Kidney tubule cell (primary cell): ENCODE measurements around the gene MYO3B.
"Not testable (repeated sequence)": the region's sequence is repeated elsewhere in the genome, so short reads cannot be mapped to it uniquely, and the experiment has no call there.

ENCODE experiments used
- DNase-seq: peaks from one replicate; pipeline ENCODE4 v3.0.0-alpha.2; 2018; ENCODE audit warnings: low spot score

Gene MYO3B

DNA sequence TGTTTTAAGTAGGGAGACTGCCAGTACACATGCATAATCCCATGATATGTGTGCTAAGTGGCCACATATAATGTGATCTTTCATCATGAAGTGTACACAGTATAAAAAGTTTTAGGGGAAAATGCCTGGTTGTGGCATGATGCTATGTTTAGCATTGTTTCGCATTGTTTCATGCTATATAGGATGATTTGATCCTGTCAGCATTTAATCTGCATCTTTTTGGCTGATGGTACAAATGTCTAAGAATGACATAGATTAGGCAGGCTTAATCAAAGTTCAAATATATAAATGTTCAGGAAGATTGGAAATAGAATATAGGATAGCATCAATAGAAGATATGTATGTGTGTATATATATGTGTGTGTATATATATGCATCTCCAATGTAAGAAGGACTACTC, 83.6 kb downstream of the MYO3B start:
- DNase-seq: no peak

DNA sequence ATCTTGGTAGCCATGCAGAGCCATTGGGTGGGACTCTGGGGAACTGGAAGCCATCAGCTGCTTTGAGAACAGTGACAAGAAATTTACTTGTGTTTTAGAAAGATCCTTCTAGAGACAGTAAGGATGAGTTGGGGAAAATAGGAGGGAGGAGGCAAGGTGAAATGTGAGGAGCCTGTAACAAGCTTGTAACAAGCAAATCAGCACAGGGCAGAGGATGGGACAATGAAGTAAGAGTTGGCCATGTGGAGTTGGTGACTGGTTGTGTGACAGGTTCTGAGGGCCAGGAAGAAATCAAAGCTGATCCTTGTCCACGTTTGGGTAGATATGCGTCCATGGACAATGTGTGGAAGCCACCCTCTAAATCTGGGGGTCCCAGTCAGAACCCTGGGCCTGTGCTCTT, 84.4 kb downstream of the MYO3B start:
- no peak for DNase-seq

DNA sequence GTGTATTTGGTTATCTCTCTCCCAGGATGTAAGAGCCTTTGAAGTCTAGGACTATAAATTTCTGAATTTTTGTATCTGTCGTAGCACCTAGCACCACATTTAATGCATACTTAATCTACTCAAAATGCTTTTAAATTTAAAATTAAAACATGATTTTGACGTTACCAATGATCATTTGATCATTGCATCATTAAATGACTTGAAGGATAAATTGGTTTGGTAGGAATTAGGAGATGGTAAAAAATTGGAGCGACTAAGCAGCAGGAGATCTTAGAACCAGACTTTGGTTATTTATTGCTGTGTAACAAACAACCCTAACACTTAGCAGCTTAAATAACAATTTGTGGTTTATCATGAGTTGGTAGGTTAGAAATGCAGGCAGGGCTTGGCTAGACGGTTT, 84.9 kb downstream of the MYO3B start:
- no peak for DNase-seq

DNA sequence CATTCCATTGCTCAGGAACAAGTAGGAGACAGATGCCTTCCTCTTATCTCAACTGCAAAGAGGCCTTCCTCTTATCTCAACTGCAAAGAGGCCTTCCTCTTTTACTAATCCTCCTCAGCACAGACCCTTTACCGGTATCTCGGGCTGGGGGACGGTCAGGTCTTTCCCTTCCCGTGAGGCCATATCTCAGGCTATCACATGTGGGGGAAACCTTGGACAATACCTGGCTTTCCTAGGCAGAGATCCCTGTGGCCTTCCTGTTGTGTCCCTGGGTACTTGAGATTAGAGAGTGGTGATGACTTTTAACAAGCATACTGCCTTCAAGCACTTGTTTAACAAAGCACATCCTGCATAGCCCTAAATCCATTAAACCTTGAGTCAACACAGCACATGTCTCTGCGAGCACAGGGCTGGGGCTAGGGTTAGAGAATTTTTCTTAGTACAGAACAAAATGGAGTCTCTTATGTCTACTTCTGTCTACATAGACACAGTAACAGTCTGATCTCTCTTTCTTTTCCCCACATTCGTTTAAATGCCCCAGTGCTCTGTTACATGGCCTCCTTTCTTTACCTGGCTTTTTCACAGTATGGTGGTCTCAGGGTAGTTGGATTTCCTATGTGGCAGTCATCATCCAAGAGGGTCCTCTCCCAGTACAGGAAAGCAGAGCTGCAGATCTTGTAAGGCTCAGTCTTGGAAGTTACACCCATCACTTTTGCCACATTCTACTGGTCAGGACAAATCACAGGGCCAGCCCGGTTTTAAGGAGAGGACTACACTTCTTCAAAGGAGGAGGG, 86.0 kb downstream of the MYO3B start:
- DNase-seq: not testable (repeated sequence)

DNA sequence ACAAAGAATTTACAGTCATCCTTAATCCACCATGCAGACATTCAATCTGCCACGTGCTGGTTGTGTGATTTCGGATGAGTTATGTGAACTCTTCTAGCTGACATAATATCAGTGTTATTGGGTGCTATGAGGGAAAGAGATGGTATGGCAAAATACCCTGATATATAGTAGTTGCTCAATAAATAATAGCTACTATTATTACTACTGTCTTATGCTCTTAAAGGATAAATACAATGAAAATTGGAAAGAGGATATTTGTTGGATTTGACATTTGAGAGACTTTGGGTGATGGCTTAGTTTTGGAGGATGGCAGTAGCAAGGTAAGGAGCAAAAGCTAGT, 86.5 kb downstream of the MYO3B start:
- DNase-seq: no peak

DNA sequence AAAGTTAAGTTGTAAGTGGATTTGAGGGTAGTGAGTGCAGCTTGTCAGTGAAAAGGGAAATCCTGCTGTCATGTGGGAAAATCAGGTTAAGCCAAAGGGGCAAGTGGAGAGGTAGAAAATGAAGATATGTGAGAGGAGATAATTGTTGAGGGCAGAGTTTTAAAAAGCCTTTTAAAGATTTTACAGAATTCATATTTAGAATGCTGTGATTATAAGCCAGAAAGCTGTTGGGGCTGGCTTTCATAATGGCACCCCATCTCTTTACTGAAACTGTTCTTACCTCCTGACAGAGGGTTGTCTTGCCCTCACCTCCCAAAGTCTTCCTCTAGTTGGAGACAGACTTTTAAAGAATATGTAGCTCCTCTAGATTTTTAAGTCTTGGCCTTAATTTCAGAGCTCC, 86.9 kb downstream of the MYO3B start:
- DNase-seq: no peak

DNA sequence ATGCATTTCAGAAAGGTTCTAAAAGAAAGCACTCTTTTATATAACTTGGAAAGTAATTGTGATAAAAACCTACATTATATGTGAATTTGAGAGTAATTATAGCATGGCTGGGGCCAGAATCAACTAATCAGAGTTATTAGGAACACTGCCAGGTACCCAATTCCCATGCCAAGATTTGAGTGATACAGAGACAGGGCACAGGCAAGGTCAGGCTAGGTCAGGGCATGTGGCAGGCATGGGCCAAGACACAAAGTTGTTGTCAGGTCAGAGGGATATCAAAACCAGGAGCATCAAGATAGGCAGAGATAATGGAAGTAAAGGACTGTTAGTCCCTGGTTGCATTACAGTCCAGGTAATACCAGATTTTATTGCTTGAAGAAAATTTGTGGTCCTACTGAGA, 87.4 kb downstream of the MYO3B start:
- DNase-seq: no peak

DNA sequence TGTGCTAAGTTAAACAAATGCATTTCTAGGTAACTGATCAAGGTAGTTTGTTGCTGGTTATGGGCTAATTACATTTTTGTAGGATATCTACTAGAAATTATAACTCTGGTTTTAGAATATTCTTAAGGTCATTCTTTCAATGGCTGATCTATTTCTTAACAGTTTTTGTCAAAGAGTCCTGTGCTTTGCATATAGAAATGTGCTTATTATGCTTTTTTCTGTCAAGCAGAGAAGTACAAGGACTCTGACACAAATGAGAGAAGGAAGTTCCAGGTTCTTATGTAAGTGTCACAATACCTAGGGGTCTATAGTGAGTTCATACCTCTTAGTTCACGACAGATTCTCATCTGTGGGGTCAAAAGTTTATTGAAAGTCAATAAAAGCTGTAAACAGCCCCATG, 88.4 kb downstream of the MYO3B start:
- no peak for DNase-seq

DNA sequence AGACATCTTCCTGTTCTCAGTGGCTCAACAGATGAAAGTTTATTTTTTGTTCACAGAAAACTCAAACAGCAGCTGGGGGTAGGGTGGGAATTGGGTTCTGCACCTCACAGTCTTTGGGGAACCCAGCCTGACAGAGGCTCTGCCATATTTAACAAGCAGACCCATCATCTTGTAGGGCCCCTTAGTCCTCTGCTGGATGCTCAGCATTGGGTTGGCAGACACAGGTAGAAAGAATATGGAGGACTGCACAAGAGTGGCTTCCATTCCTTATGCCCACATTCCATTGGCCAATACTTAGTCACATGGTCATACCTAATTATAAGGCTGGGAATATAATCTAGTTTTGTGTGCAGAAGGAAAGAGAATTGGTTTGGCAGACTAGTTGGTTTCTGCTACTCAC, 89.1 kb downstream of the MYO3B start:
- no peak for DNase-seq

DNA sequence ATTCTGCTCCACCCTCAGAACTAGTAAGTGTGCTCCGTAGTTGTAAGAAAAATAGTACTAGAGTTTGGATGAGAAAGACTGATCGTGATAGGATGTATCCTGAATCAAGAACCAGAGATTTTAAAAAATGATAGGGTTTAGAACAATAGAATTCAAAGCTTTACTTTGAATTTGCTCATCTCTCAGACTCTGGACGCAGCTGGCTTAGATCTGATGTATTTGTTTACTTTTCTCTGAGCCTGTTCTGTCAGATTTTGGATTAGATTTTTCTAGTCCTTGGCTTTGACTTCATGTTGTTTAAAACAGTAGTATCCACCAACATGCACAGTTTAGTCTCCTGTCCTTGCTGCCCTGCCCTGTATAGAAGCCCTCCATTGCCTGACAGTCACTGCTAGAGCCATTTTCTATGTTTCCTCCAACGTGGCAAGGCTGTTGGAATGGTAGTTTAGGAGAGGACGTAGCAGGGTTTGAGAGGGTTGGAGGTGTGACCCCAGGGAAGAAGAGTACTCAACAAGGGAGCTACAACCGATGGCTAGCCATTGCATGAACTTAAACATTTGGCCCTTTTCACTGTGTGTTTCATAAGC, 92.4 kb downstream of the MYO3B start:
- no peak for DNase-seq

DNA sequence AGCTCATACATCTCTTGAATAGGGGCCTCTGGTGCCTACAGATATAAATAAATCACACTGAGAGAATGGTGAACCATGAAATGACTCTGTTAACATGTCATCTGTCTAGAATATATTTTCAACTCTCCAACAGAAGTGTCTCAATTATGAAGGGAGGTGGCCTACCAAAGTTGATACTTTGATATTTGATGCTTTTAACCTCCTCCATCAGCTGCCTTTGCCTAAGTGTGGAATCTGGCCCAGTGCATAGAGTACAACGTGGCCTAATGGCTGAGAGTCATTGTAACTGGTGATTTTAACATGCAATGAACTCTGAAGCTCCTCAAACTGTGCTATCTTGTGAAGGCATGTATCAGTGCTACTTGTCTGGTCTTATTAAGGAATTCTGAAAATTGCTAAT, 93.4 kb downstream of the MYO3B start:
- DNase-seq: no peak

DNA sequence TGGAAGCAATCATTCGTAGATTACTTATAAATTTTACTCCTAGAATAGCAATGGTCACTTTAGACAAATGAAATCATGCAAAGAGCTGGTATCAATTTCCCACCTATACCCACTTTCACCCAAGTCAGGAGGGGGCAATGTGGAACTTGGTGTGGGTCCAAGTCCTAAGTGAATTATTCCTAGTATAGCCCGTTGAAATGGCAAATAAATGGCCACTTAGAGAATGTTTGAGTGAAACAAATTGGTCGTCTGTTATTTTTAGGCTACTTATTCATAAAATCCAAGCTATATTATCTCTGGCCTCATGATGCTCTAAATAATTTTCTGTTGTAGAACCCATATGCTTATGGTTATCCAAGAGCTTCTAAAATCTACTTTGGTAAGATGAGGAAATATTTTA, 98.1 kb downstream of the MYO3B start:
- no peak for DNase-seq

DNA sequence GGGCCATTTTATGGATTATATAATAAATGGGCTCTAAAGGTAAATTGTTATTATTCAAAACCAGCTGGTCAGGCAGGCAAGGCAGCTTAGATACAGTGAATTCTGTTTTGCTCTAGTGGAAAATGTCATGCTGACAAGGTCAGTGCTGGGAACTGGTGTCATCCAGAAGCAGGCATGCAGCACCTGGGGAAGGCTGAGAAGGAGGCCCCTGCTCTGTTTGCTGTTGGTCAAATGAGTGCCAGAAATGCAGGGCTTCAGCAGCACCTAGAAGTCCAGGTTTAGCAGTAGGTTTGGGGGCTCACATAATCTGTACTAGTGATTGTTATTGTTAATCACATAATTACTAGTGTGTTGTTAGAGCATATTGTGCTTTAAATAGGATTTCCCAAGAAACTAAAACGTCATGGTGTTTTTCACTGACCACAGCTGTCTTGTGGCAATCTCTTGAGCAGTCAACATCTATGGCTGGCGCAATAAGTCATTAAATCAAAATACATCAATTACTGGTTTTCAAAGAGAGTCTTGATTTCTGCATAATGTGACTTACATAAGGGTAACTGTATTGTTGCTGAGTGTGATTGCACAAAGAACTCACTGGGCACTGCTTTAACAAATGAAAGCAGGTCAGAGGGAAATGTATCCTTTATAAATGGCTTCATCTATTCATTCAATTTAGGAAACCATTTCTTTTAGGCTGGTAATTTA, 99.1 kb downstream of the MYO3B start:
- DNase-seq: no peak

DNA sequence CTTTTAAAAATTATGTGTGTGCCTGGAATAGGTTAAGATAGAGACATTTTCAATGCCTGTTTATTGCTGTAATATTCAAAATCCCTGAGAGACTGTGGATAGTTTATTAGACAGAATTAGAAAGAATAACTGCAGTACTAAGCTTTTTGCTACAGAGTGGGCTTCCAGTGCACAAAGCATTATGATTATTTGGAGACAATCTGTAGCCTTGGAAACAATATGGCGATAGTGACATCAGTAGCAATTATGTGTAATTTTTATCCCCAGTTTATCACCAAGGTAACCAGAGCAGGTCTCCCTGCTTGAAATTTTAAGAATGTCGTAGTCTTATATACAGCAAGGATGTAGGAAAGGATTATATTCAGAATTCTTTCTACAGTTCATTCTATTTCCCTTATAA, 100.0 kb downstream of the MYO3B start:
- no peak for DNase-seq

DNA sequence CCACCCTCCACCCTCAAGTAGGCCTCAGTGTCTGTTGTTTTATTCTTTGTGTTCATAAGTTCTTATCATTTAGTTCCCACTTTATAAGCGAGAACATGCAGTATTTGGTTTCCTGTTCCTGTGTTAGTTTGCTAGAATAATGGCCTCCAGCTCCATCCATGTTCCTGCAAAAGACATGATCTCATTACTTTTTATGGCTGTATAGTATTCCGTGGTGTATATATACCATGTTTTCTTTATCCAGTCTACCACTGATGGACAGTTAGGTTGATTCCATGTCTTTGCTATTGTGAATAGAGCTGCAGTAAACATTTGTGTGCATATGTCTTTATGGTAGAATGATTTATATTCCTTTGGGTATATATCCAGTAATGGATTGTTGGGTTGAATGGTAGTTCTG, 101.7 kb downstream of the MYO3B start:
- DNase-seq: not testable (repeated sequence)

DNA sequence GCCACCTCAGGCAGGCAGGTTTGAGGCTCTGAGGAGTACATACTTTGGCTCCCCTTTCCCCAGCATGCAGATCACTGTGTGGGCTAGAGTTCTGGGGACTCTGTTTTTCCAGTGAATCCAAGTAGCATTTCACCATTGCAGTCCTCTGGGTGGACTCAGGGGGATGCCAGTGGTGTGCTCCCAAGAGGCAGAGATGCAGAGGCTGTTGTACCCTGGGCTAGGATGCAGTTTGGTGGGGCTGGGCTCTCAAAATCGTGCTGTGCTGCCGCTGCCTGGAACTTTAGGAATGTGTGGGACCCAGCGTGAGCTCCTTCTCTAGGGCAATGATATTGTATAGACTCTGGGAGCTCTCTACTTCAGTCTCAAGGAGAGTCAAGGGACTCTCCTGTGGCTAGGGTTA, 104.9 kb downstream of the MYO3B start:
- DNase-seq: no peak

DNA sequence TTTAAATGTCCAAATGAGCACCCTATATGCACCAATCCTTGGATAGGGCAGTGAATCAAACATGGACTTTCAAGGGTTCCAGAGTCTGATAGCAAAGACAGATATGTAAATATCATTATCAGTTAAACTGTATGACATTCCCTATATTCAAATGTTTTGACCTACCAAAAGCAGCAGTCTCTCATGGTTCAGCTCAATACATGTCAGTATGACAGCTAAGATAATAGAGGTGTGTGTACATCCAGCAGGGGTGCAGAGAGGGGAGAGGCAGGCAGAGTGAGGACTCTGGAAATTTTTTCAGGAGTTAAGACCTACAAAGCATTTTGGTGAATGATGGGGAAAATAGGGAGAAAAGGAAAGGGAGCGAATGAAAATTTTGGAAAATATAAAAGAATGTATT, 106.3 kb downstream of the MYO3B start:
- DNase-seq: no peak

DNA sequence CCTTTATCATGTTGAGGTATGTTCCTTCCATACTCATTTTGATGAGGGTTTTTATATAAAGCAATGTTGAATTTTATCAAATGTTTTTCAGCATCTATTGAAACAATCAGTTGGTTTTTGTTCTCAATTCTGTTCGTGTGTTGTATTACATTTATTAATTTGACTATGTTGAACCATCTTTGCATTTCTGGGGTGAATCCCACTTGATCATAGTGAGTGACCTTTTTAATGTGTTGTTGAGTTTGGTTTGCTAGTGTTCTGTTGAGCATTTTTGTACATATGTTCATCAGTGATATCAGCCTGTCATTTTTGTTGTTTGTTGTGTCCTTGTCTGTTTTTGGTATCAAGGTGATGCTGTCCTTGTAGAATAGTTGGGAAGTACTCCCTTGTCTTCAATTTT, 110.9 kb downstream of the MYO3B start:
- DNase-seq: no peak

DNA sequence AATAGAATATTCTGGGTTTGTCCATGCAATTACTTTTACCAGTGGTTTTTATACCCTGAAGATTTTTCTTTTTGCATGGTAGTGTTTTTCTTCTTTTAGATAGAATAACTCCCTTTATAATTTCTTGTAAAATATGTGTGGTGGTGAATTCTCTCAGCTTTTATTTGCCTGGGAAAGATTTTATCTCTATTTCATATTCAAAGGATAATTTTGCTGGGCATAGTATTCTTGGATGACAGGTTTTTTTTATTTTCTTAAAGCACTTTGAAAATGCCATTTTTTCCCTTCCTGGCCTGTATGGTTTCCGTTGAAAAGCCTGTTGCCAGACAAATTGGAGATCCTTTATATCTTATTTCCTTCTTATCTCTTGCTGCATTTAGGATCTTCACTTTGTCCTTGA, 113.5 kb downstream of the MYO3B start:
- no peak for DNase-seq

DNA sequence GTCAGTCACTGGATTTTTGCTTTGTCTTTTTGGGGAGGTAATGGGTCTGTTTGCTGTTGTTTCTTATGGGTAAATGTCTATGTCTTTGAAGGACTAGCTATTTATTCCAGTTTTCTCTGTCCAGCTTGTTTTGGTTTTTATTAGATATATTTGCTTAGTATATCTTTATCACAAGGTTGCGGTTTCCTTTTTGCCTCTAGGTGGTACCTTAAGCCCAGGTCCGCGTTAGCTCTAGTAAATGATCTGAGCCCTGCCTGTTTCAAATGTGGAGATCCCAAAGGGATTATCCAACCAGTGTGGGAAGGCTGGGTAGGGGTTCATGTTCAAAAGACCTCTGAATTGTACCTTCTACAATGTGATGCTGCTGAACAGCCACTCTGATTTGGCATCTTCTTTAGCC, 114.5 kb downstream of the MYO3B start:
- no peak for DNase-seq

DNA sequence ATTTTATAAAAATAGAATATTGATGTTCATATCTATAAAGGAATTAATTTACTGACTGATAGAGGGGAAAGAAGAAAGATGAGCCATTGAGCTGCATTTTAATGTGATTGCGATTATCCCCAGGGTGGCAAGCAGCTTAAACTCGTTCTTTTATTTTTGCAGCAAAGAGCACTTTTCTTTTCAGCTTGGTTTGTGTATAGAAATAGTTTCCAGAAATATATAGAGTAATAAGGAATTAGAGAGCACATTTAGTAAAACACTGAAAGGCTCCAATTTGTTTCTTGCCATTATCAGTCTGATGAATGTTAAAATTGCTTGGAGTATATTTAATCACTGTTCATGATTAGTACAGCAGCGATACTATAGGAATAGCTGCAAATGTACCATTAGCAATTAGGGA, 119.5 kb downstream of the MYO3B start:
- DNase-seq: no peak

DNA sequence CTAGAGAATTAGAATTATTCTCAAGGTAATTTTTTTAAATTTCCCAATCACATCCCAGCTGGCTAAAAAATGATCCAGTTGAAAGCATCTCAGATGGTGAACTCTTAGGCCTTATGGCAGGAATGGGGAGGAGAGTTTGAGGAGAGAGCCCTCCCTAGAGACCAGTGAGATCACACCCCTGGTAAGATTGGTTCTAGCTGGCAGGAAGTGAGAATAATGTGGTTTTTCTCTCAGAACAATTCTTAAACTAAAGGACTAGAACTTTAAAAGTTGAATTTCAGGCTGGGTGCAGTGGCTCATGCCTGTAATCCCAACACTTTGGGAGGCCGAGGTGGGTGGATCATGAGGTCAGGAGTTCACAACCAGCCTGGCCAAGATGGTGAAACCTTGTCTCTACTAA, 120.2 kb downstream of the MYO3B start:
- no peak for DNase-seq

DNA sequence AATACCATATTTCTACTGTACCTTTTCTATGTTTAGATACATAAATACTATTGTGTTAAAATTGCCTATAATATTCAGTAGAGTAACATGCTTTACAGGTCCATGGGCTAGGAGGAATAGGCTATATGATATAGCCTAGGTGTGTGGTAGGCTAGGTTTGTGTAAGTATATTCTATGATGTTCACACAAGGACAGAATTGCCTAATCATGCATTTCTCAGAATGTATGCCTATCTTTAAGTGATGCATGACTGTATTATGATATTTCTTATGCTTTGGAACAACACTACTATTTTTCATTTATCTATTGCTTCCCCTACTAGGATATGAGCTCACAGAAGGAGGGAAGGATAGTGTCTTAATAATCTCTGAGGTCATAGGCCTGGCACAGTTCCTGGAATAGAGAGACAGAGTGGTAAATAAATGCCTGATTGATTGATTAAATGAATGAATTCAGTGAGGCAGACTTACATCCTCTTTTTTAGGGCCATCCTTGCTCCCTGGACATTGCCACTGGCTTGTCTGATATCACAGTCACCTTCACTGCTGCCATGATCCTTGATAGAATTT, 121.0 kb downstream of the MYO3B start:
- no peak for DNase-seq
